HG03354 (cell line): ENCODE measurements around the gene NXF3.
"Not testable (repeated sequence)": the region's sequence is repeated elsewhere in the genome, so short reads cannot be mapped to it uniquely, and the experiment has no call there.

Source experiments
- ATAC-seq: cut with Tn5 transposase; IDR thresholded peaks from one replicate; pipeline ENCODE4 v1.9.1; 2021; ENCODE audit warnings: mild to moderate bottlenecking; ENCODE audit not compliant: unreplicated experiment, poor library complexity, severe bottlenecking

NXF3 gene

DNA sequence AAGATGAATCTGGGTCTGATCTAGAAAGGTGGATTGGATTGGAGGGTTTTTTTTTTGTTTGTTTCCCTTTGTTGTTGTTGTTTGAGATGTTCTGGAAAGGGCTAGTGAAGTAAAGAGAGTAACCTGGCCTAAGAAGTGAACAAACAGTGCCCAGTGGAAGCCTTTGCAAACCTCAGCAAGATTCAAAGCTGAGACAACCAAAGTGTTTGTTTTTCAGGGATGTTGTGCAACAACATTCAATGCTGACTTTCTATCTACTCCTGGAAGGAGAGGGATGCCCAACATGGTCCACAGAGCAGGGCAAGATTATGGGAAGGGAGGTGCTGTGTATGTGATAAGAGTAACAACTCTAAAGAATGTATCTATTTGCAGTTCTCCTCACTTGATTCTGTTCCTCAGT lies 40.3 kb downstream of the NXF3 start:
- no peak for ATAC-seq

- no peak for ATAC-seq
Measured at GRCh38 chrX:103051260-103051789, 41.6 kb downstream of the NXF3 start.

GRCh38 chrX:103033371-103033770 lies 59.6 kb downstream of the NXF3 start:
- not testable (repeated sequence) for ATAC-seq
